ENCODE results near the gene UMAD1.

Gene UMAD1

GRCh38 chr7:7911369-7912123, 271.0 kb downstream of the UMAD1 start:
- H3K27me3 ChIP-seq (ENCODE audit: control insufficient read depth, insufficient read depth, low read length): no peaks in the 10 kb centered on the region
- no peak overlapping the region for H3K9ac ChIP-seq (ENCODE audit: low read depth, low read length)
- H3K9me3 ChIP-seq (ENCODE audit: control insufficient read depth, insufficient read depth, low read length): no peaks in the 10 kb centered on the region
- no peak overlapping the region for H3K4me3 ChIP-seq (ENCODE audit: low read depth, low read length)
- peaks cover 9% of the 10 kb centered on the region for H3K4me1 ChIP-seq (ENCODE audit: control insufficient read depth, insufficient read depth, low read length)
- H3K36me3 ChIP-seq (ENCODE audit: control insufficient read depth, insufficient read depth, low read length): no peaks in the 10 kb centered on the region

- Histone ChIP-seq H3K9ac (ENCODE audit: low read depth, low read length) (no peak overlapping the region), H3K9me3 (ENCODE audit: control insufficient read depth, insufficient read depth, low read length) (no peaks in the 10 kb centered on the region), H3K4me3 (ENCODE audit: low read depth, low read length) (no peak overlapping the region), H3K4me1 (ENCODE audit: control insufficient read depth, insufficient read depth, low read length) (peaks cover 10% of the 10 kb centered on the region), H3K27me3 (ENCODE audit: control insufficient read depth, insufficient read depth, low read length) (no peaks in the 10 kb centered on the region), H3K36me3 (ENCODE audit: control insufficient read depth, insufficient read depth, low read length) (no peaks in the 10 kb centered on the region)
Measured at GRCh38 chr7:7912937-7913336, 272.4 kb downstream of the UMAD1 start.

- no peak overlapping the region for H3K4me3 ChIP-seq (ENCODE audit: low read depth, low read length)
- peaks cover 11% of the 10 kb centered on the region for H3K4me1 ChIP-seq (ENCODE audit: control insufficient read depth, insufficient read depth, low read length)
- no peak overlapping the region for H3K9ac ChIP-seq (ENCODE audit: low read depth, low read length)
- H3K27me3 ChIP-seq (ENCODE audit: control insufficient read depth, insufficient read depth, low read length): no peaks in the 10 kb centered on the region
- H3K36me3 ChIP-seq (ENCODE audit: control insufficient read depth, insufficient read depth, low read length): no peaks in the 10 kb centered on the region
- no peaks in the 10 kb centered on the region for H3K9me3 ChIP-seq (ENCODE audit: control insufficient read depth, insufficient read depth, low read length)
Measured at GRCh38 chr7:7913504-7913903, 273.0 kb downstream of the UMAD1 start.

GRCh38 chr7:7914547-7914946, 274.0 kb downstream of the UMAD1 start:
- Histone ChIP-seq H3K9ac (ENCODE audit: low read depth, low read length) (no peak overlapping the region), H3K9me3 (ENCODE audit: control insufficient read depth, insufficient read depth, low read length) (no peaks in the 10 kb centered on the region), H3K4me1 (ENCODE audit: control insufficient read depth, insufficient read depth, low read length) (peaks cover 18% of the 10 kb centered on the region), H3K36me3 (ENCODE audit: control insufficient read depth, insufficient read depth, low read length) (no peaks in the 10 kb centered on the region), H3K27me3 (ENCODE audit: control insufficient read depth, insufficient read depth, low read length) (no peaks in the 10 kb centered on the region), H3K4me3 (ENCODE audit: low read depth, low read length) (no peak overlapping the region)

GRCh38 chr7:7916064-7916463, 275.5 kb downstream of the UMAD1 start:
- peaks cover 28% of the 10 kb centered on the region for H3K4me1 ChIP-seq (ENCODE audit: control insufficient read depth, insufficient read depth, low read length)
- H3K36me3 ChIP-seq (ENCODE audit: control insufficient read depth, insufficient read depth, low read length): no peaks in the 10 kb centered on the region
- H3K27me3 ChIP-seq (ENCODE audit: control insufficient read depth, insufficient read depth, low read length): no peaks in the 10 kb centered on the region
- no peaks in the 10 kb centered on the region for H3K9me3 ChIP-seq (ENCODE audit: control insufficient read depth, insufficient read depth, low read length)
- H3K4me3 ChIP-seq (ENCODE audit: low read depth, low read length): no peak overlapping the region
- H3K9ac ChIP-seq (ENCODE audit: low read depth, low read length): no peak overlapping the region

- Histone ChIP-seq H3K4me1 (ENCODE audit: control insufficient read depth, insufficient read depth, low read length) (peaks cover 26% of the 10 kb centered on the region), H3K9ac (ENCODE audit: low read depth, low read length) (no peak overlapping the region), H3K36me3 (ENCODE audit: control insufficient read depth, insufficient read depth, low read length) (no peaks in the 10 kb centered on the region), H3K27me3 (ENCODE audit: control insufficient read depth, insufficient read depth, low read length) (no peaks in the 10 kb centered on the region), H3K4me3 (ENCODE audit: low read depth, low read length) (no peak overlapping the region), H3K9me3 (ENCODE audit: control insufficient read depth, insufficient read depth, low read length) (no peaks in the 10 kb centered on the region)
Measured at GRCh38 chr7:7917593-7917992, 277.0 kb downstream of the UMAD1 start.

GRCh38 chr7:7918736-7919448, 278.3 kb downstream of the UMAD1 start:
- no peaks in the 10 kb centered on the region for H3K36me3 ChIP-seq (ENCODE audit: control insufficient read depth, insufficient read depth, low read length)
- H3K27me3 ChIP-seq (ENCODE audit: control insufficient read depth, insufficient read depth, low read length): no peaks in the 10 kb centered on the region
- no peak overlapping the region for H3K4me3 ChIP-seq (ENCODE audit: low read depth, low read length)
- H3K9me3 ChIP-seq (ENCODE audit: control insufficient read depth, insufficient read depth, low read length): no peaks in the 10 kb centered on the region
- H3K9ac ChIP-seq (ENCODE audit: low read depth, low read length): no peak overlapping the region
- peaks cover 23% of the 10 kb centered on the region for H3K4me1 ChIP-seq (ENCODE audit: control insufficient read depth, insufficient read depth, low read length)

- H3K9me3 ChIP-seq (ENCODE audit: control insufficient read depth, insufficient read depth, low read length): no peaks in the 10 kb centered on the region
- H3K4me1 ChIP-seq (ENCODE audit: control insufficient read depth, insufficient read depth, low read length): peaks cover 27% of the 10 kb centered on the region
- H3K4me3 ChIP-seq (ENCODE audit: low read depth, low read length): no peak overlapping the region
- no peaks in the 10 kb centered on the region for H3K36me3 ChIP-seq (ENCODE audit: control insufficient read depth, insufficient read depth, low read length)
- H3K27me3 ChIP-seq (ENCODE audit: control insufficient read depth, insufficient read depth, low read length): no peaks in the 10 kb centered on the region
- H3K9ac ChIP-seq (ENCODE audit: low read depth, low read length): no peak overlapping the region
Measured at GRCh38 chr7:7919449-7919945, 278.9 kb downstream of the UMAD1 start.

GRCh38 chr7:7920056-7920455, 279.5 kb downstream of the UMAD1 start:
- Histone ChIP-seq H3K9ac (ENCODE audit: low read depth, low read length) (no peak overlapping the region), H3K9me3 (ENCODE audit: control insufficient read depth, insufficient read depth, low read length) (no peaks in the 10 kb centered on the region), H3K4me1 (ENCODE audit: control insufficient read depth, insufficient read depth, low read length) (peaks cover 27% of the 10 kb centered on the region), H3K36me3 (ENCODE audit: control insufficient read depth, insufficient read depth, low read length) (no peaks in the 10 kb centered on the region), H3K4me3 (ENCODE audit: low read depth, low read length) (no peak overlapping the region), H3K27me3 (ENCODE audit: control insufficient read depth, insufficient read depth, low read length) (no peaks in the 10 kb centered on the region)

- H3K4me1 ChIP-seq (ENCODE audit: control insufficient read depth, insufficient read depth, low read length): peaks cover 27% of the 10 kb centered on the region
Measured at GRCh38 chr7:7920481-7920880, 279.9 kb downstream of the UMAD1 start.

GRCh38 chr7:7921830-7922229, 281.3 kb downstream of the UMAD1 start:
- no peaks in the 10 kb centered on the region for H3K36me3 ChIP-seq (ENCODE audit: control insufficient read depth, insufficient read depth, low read length)
- H3K9me3 ChIP-seq (ENCODE audit: control insufficient read depth, insufficient read depth, low read length): no peaks in the 10 kb centered on the region
- no peak overlapping the region for H3K4me3 ChIP-seq (ENCODE audit: low read depth, low read length)
- no peak overlapping the region for H3K9ac ChIP-seq (ENCODE audit: low read depth, low read length)
- no peaks in the 10 kb centered on the region for H3K27me3 ChIP-seq (ENCODE audit: control insufficient read depth, insufficient read depth, low read length)
- peaks cover 27% of the 10 kb centered on the region for H3K4me1 ChIP-seq (ENCODE audit: control insufficient read depth, insufficient read depth, low read length)

More at GRCh38 chr7:7920481-7920880, 279.9 kb downstream of the UMAD1 start:
- H3K27me3 ChIP-seq (ENCODE audit: control insufficient read depth, insufficient read depth, low read length): no peaks in the 10 kb centered on the region
- H3K9me3 ChIP-seq (ENCODE audit: control insufficient read depth, insufficient read depth, low read length): no peaks in the 10 kb centered on the region
- no peak overlapping the region for H3K9ac ChIP-seq (ENCODE audit: low read depth, low read length)
- H3K4me3 ChIP-seq (ENCODE audit: low read depth, low read length): no peak overlapping the region
- no peaks in the 10 kb centered on the region for H3K36me3 ChIP-seq (ENCODE audit: control insufficient read depth, insufficient read depth, low read length)

All from iPS-15b (cell line).